ENCODE results near the gene ACSM6.

GRCh38 chr10:95277201-95277570 is 83.1 kb downstream of the ACSM6 start:
- TF ChIP-seq CTCF (IDR thresholded peaks at IDR 0.05) (no peak), POLR2A (IDR thresholded peaks at IDR 0.05) (no peak)

Measured in stomach (tissue), 4 donors.